Endometrium (tissue), 2 donors: ENCODE data around the gene C9orf72.

Experiments
- FAIRE-seq: peaks from 2 replicates; lab custom pipeline; 2012; peaks lifted over from hg19 to GRCh38; lab: Jason Lieb, UNC
- donor health status: control.
- donor health status: control.

Gene C9orf72

GRCh38 chr9:27538647-27539046 lies 34.6 kb downstream of the C9orf72 start:
- FAIRE-seq: no peak

GRCh38 chr9:27537756-27538155 lies 35.5 kb downstream of the C9orf72 start:
- no peak for FAIRE-seq

GRCh38 chr9:27537027-27537435 lies 36.2 kb downstream of the C9orf72 start:
- FAIRE-seq: no peak

GRCh38 chr9:27536168-27536567 lies 37.1 kb downstream of the C9orf72 start:
- FAIRE-seq: no peak

GRCh38 chr9:27535701-27536118 lies 37.6 kb downstream of the C9orf72 start:
- FAIRE-seq: no peak

- FAIRE-seq: no peak
Observed at GRCh38 chr9:27534658-27535209, 38.5 kb downstream of the C9orf72 start.

- FAIRE-seq: peak; percentile 59
Observed at GRCh38 chr9:27534131-27534530, 39.1 kb downstream of the C9orf72 start.

- no peak for FAIRE-seq
Observed at GRCh38 chr9:27533311-27533710, 40.0 kb downstream of the C9orf72 start.

- FAIRE-seq: no peak
Observed at GRCh38 chr9:27532046-27532445, 41.2 kb downstream of the C9orf72 start.

- FAIRE-seq: no peak
Observed at GRCh38 chr9:27530915-27531755, 42.1 kb downstream of the C9orf72 start.

- no peak for FAIRE-seq
Observed at GRCh38 chr9:27529316-27530278, 43.7 kb downstream of the C9orf72 start, which contains the start of gene MOB3B. TSS of gene MOB3B (minus strand) at chr9:27529814. CDS start at chr9:27455550, 74,264 bp downstream.

- no peak for FAIRE-seq
Observed at GRCh38 chr9:27528886-27529315, 44.4 kb downstream of the C9orf72 start.

GRCh38 chr9:27528076-27528885 lies 45.0 kb downstream of the C9orf72 start:
- FAIRE-seq: no peak

- FAIRE-seq: no peak
Observed at GRCh38 chr9:27527702-27528075, 45.6 kb downstream of the C9orf72 start.

- no peak for FAIRE-seq
Observed at GRCh38 chr9:27524236-27524635, 49.0 kb downstream of the C9orf72 start, which contains the start of gene IFNK. TSS of gene IFNK (plus strand) at chr9:27524290. CDS start at chr9:27524337, 47 bp downstream.

GRCh38 chr9:27523141-27523540 lies 50.1 kb downstream of the C9orf72 start:
- no peak for FAIRE-seq

- no peak for FAIRE-seq
Observed at GRCh38 chr9:27520986-27521385, 52.3 kb downstream of the C9orf72 start.

- FAIRE-seq: no peak
Observed at GRCh38 chr9:27519466-27520465, 53.5 kb downstream of the C9orf72 start.

GRCh38 chr9:27518809-27519208 lies 54.5 kb downstream of the C9orf72 start:
- FAIRE-seq: no peak

- FAIRE-seq: no peak
Observed at GRCh38 chr9:27518006-27518405, 55.3 kb downstream of the C9orf72 start.
